H1 (cell line): ENCODE measurements around the gene GGT6. TPM values are rescaled to one million over a fixed set of nuclear protein-coding genes. Genes with fewer than 3 reads are reported as not detected.

Experiments used
- CTCF ChIA-PET: fragments of 300-600 bp; sonication (Branson Sonifier 250); formaldehyde crosslinking; loops from one replicate; lab custom pipeline; 2021; ENCODE audit not compliant: partially characterized antibody; lab: Charles Lee
- POLR2A ChIA-PET: fragments of 300-600 bp; sonication (Branson Sonifier 250); formaldehyde crosslinking; loops from one replicate; lab custom pipeline; 2021; ENCODE audit warnings: inconsistent platforms; ENCODE audit not compliant: partially characterized antibody; lab: Charles Lee
- DNase-seq, 2 experiments: peaks; one replicate each; pipeline versions ENCODE4 v3.0.0 to v3.0.0-alpha.2; 2010 to 2022; ENCODE audit warnings: low spot score in 2 of 2, low read depth in 1 of 2, mixed read lengths in 1 of 2
- FAIRE-seq: peaks from 2 replicates; lab custom pipeline; 2011; peaks lifted over from hg19 to GRCh38; lab: Jason Lieb, UNC
- H2AFZ ChIP-seq: 2 replicates; pipeline ENCODE4 v1.8.1; 2012; ENCODE audit warnings: low read length, inconsistent platforms
- H2AK5ac ChIP-seq: 2 replicates; pipeline ENCODE4 v1.6.1; 2013; ENCODE audit warnings: low read depth, low read length
- H2BK120ac ChIP-seq: replicated peaks from 2 replicates; pipeline ENCODE3; 2013; ENCODE audit warnings: low read depth, low read length, inconsistent platforms
- H2BK12ac ChIP-seq: 2 replicates; pipeline ENCODE4 v1.6.1; 2013; ENCODE audit warnings: low read depth, low read length
- H2BK15ac ChIP-seq: 2 replicates; pipeline ENCODE4 v1.6.1; 2013; ENCODE audit warnings: low read length
- H2BK20ac ChIP-seq: 2 replicates; pipeline ENCODE4 v1.6.1; 2013; ENCODE audit warnings: low read length
- H2BK5ac ChIP-seq: 2 replicates; pipeline ENCODE4 v1.6.1; 2013; ENCODE audit warnings: low read depth, low read length
- H3K14ac ChIP-seq: 2 replicates; pipeline ENCODE4 v1.6.1; 2013; ENCODE audit warnings: inconsistent platforms; ENCODE audit not compliant: insufficient read length
- H3K18ac ChIP-seq: 2 replicates; pipeline ENCODE4 v1.6.1; 2013; ENCODE audit warnings: low read length; ENCODE audit errors: extremely low read depth
- H3K23ac ChIP-seq: 2 replicates; pipeline ENCODE4 v1.6.1; 2013; ENCODE audit warnings: inconsistent platforms; ENCODE audit not compliant: insufficient read length
- H3K23me2 ChIP-seq: 2 replicates; pipeline ENCODE4 v1.6.1; 2013; ENCODE audit warnings: low read depth, low read length
- H3K27ac ChIP-seq: 2 replicates; pipeline ENCODE4 v1.6.1; 2011; ENCODE audit warnings: low read depth, low read length, inconsistent platforms
- H3K27me3 ChIP-seq, 4 experiments: replicated peaks in 1 of 4; 1 replicate in 1 of 4; 2 replicates in 3 of 4; pipeline versions ENCODE4 v1.6.1 to v1.8.1; 2011 to 2013; ENCODE audit warnings: low read length in 3 of 4, mild to moderate bottlenecking in 3 of 4, inconsistent platforms in 2 of 4, mixed read lengths in 2 of 4, moderate library complexity in 1 of 4; ENCODE audit not compliant: control insufficient read depth in 3 of 4, insufficient read depth in 3 of 4; ENCODE audit errors: extremely low read depth in 1 of 4
- H3K36me3 ChIP-seq, 4 experiments: 2 replicates each; pipeline versions ENCODE4 v1.6.1 to v1.8.1; 2011 to 2013; ENCODE audit warnings: mild to moderate bottlenecking in 4 of 4, low read length in 3 of 4, moderate library complexity in 2 of 4, control low read depth in 1 of 4, inconsistent platforms in 1 of 4; ENCODE audit not compliant: insufficient read depth in 4 of 4, control insufficient read depth in 2 of 4
- H3K4ac ChIP-seq: replicated peaks from 2 replicates; pipeline ENCODE3; 2013; ENCODE audit warnings: low read length, low read depth, mixed read lengths, inconsistent platforms; ENCODE audit not compliant: insufficient read length
- H3K4me1 ChIP-seq, 4 experiments: replicated peaks in 1 of 4; 1 replicate in 1 of 4; 2 replicates in 3 of 4; pipeline versions ENCODE4 v1.6.1 to v1.8.1; 2011 to 2013; ENCODE audit warnings: low read length in 3 of 4, inconsistent platforms in 2 of 4, mixed read lengths in 1 of 4; ENCODE audit not compliant: insufficient read depth in 4 of 4, control insufficient read depth in 3 of 4
- H3K4me2 ChIP-seq, 2 experiments: 2 replicates each; pipeline versions ENCODE4 v1.6.1 to v1.8.1; 2011 to 2013; ENCODE audit warnings: low read depth in 2 of 2, low read length in 2 of 2, control low read depth in 1 of 2, inconsistent platforms in 1 of 2, mild to moderate bottlenecking in 1 of 2; ENCODE audit not compliant: insufficient read depth in 1 of 2
- H3K4me3 ChIP-seq, 4 experiments: fragments of 200-600, 300-600 bp in 1 of 4; sonication (generic), shearing (Covaris generic), sonication (Bioruptor Twin) in 1 of 4; 2 replicates each; pipeline versions ENCODE4 v1.5.1 to v1.8.1; 2011 to 2016; ENCODE audit warnings: low read length in 4 of 4, low read depth in 3 of 4, control low read depth in 2 of 4, inconsistent platforms in 2 of 4, mild to moderate bottlenecking in 2 of 4, mixed read lengths in 1 of 4, moderate library complexity in 1 of 4; ENCODE audit not compliant: insufficient read depth in 2 of 4; ENCODE audit errors: extremely low read depth in 1 of 4
- H3K56ac ChIP-seq: replicated peaks from 2 replicates; pipeline ENCODE3; 2013; ENCODE audit warnings: low read depth, mild to moderate bottlenecking, mixed read lengths, low read length, inconsistent platforms; ENCODE audit not compliant: insufficient read length
- H3K79me1 ChIP-seq: 2 replicates; pipeline ENCODE4 v1.6.1; 2013; ENCODE audit warnings: low read depth, low read length, control low read depth
- H3K79me2 ChIP-seq, 2 experiments: 2 replicates each; pipeline versions ENCODE4 v1.6.1 to v1.8.1; 2012 to 2013; ENCODE audit warnings: low read length in 2 of 2, mild to moderate bottlenecking in 2 of 2, inconsistent platforms in 1 of 2; ENCODE audit not compliant: insufficient read depth in 2 of 2, control insufficient read depth in 1 of 2
- H3K9ac ChIP-seq, 4 experiments: replicated peaks in 1 of 4; 1 replicate in 1 of 4; 2 replicates in 3 of 4; pipeline versions ENCODE4 v1.6.1 to v1.8.1; 2011 to 2013; ENCODE audit warnings: low read depth in 3 of 4, low read length in 3 of 4, control low read depth in 2 of 4, mild to moderate bottlenecking in 2 of 4, moderate library complexity in 2 of 4, inconsistent platforms in 1 of 4; ENCODE audit errors: extremely low read depth in 1 of 4
- H3K9me3 ChIP-seq, 2 experiments: 2 replicates each; pipeline versions ENCODE4 v1.6.1 to v1.8.1; 2012 to 2013; ENCODE audit warnings: mild to moderate bottlenecking in 2 of 2, moderate library complexity in 2 of 2, control low read depth in 1 of 2, inconsistent platforms in 1 of 2, low read depth in 1 of 2, low read length in 1 of 2, mixed read lengths in 1 of 2; ENCODE audit not compliant: insufficient read depth in 2 of 2
- H4K20me1 ChIP-seq, 2 experiments: replicated peaks in 1 of 2; 2 replicates each; pipeline versions ENCODE3 to v1.8.1; 2011 to 2013; ENCODE audit warnings: inconsistent platforms in 2 of 2, low read length in 2 of 2, mild to moderate bottlenecking in 1 of 2; ENCODE audit not compliant: insufficient read depth in 2 of 2, control insufficient read depth in 1 of 2
- H4K5ac ChIP-seq: 2 replicates; pipeline ENCODE4 v1.6.1; 2013; ENCODE audit warnings: low read length, low read depth, mixed read lengths, inconsistent platforms; ENCODE audit not compliant: insufficient read length
- H4K8ac ChIP-seq: 2 replicates; pipeline ENCODE4 v1.8.0; 2013; ENCODE audit warnings: mild to moderate bottlenecking, moderate library complexity, low read length, inconsistent platforms; ENCODE audit not compliant: insufficient read depth; ENCODE audit errors: extremely low read depth
- H4K91ac ChIP-seq: replicated peaks from 2 replicates; pipeline ENCODE3; 2013; ENCODE audit warnings: low read length, mixed read lengths, inconsistent platforms; ENCODE audit not compliant: insufficient read length
- CTBP2 ChIP-seq: IDR thresholded peaks from 2 replicates; pipeline ENCODE4 v1.7.0; 2011; ENCODE audit warnings: borderline replicate concordance, mild to moderate bottlenecking, moderate library complexity, mixed read lengths, low read length; ENCODE audit not compliant: insufficient read depth, insufficient read length
- WGBS, 2 experiments: shearing (Covaris generic) in 1 of 2; methylation state at CpG; one replicate each; pipeline versions ENCODE4 v1.1.6 to v1.1.7; 2013 to 2015; ENCODE audit warnings: low lambda C conversion rate in 2 of 2, mixed read lengths in 2 of 2, inconsistent platforms in 1 of 2, low coverage in 1 of 2, missing lambda C conversion rate in 1 of 2; ENCODE audit not compliant: insufficient replicate concordance in 2 of 2, insufficient coverage in 1 of 2, insufficient read length in 1 of 2; ENCODE audit errors: extremely low coverage in 1 of 2, missing lambda C conversion rate in 1 of 2; 5-methylcytosine and 5-hydroxymethylcytosine counted together
- polyA plus RNA-seq, 7 experiments: library from polyadenylated mRNA; depleted of rRNA in 3 of 7; stranded (reverse) in 5 of 7; unstranded in 2 of 7; fragments of >200 nt in 5 of 7; fragments of 200-250 nt in 2 of 7; gene quantifications; 1 replicate in 5 of 7; 2 replicates in 1 of 7; 4 replicates in 1 of 7; pipeline versions ENCODE4 v1.2.1 to v1.2.3, GENCODE V29; 2011 to 2013; ENCODE audit warnings: missing spikeins in 2 of 7, mixed read lengths in 2 of 7
- total RNA-seq: library from RNA; stranded (reverse); fragmentation: NEBNext Ultra II Directional; extraction: Animal tissue kit (Norgen Biotek cat#: 25700); gene quantifications from 2 replicates; pipeline ENCODE4 v1.2.1, GENCODE V29; 2021
- TF ChIP-seq, protein P1 (sequence below): IDR thresholded peaks from 2 replicates; pipeline ENCODE4 v1.6.1; 2012; ENCODE audit warnings: inconsistent platforms

Gene GGT6
- total and polyA plus RNA-seq, 2 of the 8 experiments (the other 6 are each of a cell fraction or from before 2014, with no cell fraction given), result 0.18 TPM; not detected in 1

DNA sequence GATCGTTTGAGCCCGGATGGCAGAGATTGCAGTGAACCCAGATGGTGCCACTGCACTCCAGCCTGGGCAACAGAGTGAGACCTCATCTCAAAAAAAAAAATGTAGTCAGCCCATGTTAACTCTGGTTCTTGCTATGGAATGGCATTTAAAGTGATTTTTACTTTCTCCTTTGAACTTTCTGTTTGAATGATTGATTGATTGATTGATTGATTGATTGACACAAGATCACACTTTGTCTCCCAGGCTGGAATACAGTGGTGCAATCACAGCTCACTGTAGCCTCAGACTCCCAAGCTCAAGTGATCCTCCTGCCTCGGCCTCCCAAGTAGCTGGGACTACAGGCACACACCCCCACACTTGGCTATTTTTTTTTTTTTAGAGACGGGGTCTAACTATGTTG, 40.9 kb upstream of the GGT6 start:
- Histone ChIP-seq H4K5ac (no peak overlapping the region), H3K4me2 (no peak overlapping the region; a peak in 1 of 4 replicates), H3K4ac (no peak overlapping the region), H2BK20ac (no peak overlapping the region), H3K9me3 (no peaks in the 10 kb centered on the region), H2BK12ac (no peak overlapping the region), H2BK5ac (no peak overlapping the region), H3K79me2 (no peaks in the 10 kb centered on the region), H3K23ac (no peak overlapping the region), H3K4me3 (no peak overlapping the region), H2BK120ac (no peak overlapping the region), H3K23me2 (peaks cover 2% of the 10 kb centered on the region; the same call in 1 of the 2 replicates), H3K4me1 (peaks cover 4 to 29% (median 19%) of the 10 kb centered on the region in 4 experiments), H2AFZ (no peak overlapping the region), H3K56ac (no peak overlapping the region), H3K79me1 (no peaks in the 10 kb centered on the region), H3K18ac (no peak overlapping the region), H3K27me3 (0 out of 7 replicates have a peak, but pooled peaks cover 0 to 2% (median 0%) of the 10 kb centered on the region in 4 experiments), H2BK15ac (no peak overlapping the region), H3K14ac (no peak overlapping the region), H3K9ac (no peak overlapping the region), H3K27ac (no peak overlapping the region), H2AK5ac (no peak overlapping the region), H4K20me1 (no peaks in the 10 kb centered on the region), H4K91ac (no peak overlapping the region), H3K36me3 (no peaks in the 10 kb centered on the region), H4K8ac (no peak overlapping the region)
- no peak for TF ChIP-seq CTBP2
- TF ChIP-seq, protein P1, sequence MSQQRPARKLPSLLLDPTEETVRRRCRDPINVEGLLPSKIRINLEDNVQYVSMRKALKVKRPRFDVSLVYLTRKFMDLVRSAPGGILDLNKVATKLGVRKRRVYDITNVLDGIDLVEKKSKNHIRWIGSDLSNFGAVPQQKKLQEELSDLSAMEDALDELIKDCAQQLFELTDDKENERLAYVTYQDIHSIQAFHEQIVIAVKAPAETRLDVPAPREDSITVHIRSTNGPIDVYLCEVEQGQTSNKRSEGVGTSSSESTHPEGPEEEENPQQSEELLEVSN, result no peak
- 96% methylated on average over 4 of the region's 4 CpGs; no CpG with 5 or more reads in 1 of the 2 experiments for WGBS, 2 experiments
- FAIRE-seq, result no peak
- DNase-seq, result no peak
- ChIA-PET CTCF (interaction anchor here (1.1 to 10.1 kb wide), 5 partner anchors 11 to 34 kb away, joined by 4 to 77 read pairs (median 65); partner anchors contain the start of gene SMTNL2), POLR2A (interaction anchor here (1.0 to 1.7 kb wide), 2 partner anchors 15 to 25 kb away, joined by 3 to 11 read pairs; no protein-coding TSS in a partner anchor)
